Measurements from ENCODE around the gene SLC22A14. TPM values are rescaled to one million over a fixed set of nuclear protein-coding genes. Genes with fewer than 3 reads are reported as not detected.

SLC22A14 gene
- total and polyA plus RNA-seq, 9 of the 15 experiments (the other 6 are each of a cell fraction or from before 2014, with no cell fraction given): 0.03 to 0.07 TPM; not detected in 7

DNA sequence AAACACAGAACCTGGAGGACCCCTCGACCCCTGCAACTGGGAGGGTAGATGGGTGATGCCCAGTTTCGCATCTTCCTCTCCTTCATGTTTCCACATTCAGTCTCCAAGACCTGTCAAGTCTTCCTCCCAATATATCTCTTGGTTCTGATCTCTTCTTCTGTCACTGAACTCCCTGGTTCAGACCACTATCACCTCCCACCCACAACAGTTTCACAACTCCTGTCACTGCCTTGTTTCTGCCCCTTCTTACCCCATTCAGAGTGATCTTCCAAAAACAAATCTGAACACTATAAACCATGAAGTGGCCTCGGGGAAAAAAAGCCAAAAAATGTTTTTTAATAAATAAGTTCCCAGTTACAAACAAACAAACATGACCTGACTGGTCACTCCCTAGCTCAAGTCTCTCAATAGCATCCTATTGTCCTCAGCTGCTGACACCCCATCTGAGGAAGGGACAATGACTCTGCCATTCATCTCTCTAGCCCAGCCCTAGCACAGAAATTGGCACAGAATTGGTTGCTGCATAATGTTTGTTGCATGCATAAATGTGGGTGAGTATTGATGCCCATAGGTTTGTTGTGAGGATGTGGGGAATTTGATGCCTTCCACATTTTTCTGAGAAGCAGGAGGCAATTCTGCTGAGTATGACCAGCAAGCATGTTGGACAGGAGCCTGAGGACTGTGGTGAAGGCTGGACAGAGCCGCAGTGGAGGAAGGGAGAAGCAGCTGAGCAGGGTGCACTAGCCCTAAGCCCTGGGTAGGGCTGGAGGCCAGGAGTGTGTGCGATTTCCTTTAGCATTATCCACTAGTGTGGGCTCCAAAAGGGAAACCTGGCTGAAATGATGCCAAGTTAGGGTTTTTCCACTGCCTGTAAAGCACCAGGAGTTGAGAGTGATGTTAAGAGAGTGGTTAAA lies 52.3 kb downstream of the SLC22A14 start (continued):
- TF ChIP-seq ARID3A (IDR thresholded peaks at IDR 0.05; ENCODE audit: borderline replicate concordance, low read depth, low read length): no peak
- no peak for TF ChIP-seq NFIX (CRISPR knock-in tag; IDR thresholded peaks at IDR 0.05; ENCODE audit: low read depth)
- no peak for TF ChIP-seq ETS1 (conservative IDR thresholded peaks at IDR 0.05; ENCODE audit: control insufficient read depth, low read depth, low read length)
- TF ChIP-seq HLTF (IDR thresholded peaks at IDR 0.05): no peak
- no peak for TF ChIP-seq TEAD2 (tag; IDR thresholded peaks at IDR 0.05)
- no peak for TF ChIP-seq TAL1 (IDR thresholded peaks at IDR 0.05)
- TF ChIP-seq ZMIZ1 (IDR thresholded peaks at IDR 0.05; ENCODE audit: low read depth in 2 of 2, low read length in 2 of 2): no peak
- TF ChIP-seq VEZF1 (CRISPR knock-in tag; IDR thresholded peaks at IDR 0.05): no peak
- no peak for TF ChIP-seq PRPF4 (IDR thresholded peaks at IDR 0.05; ENCODE audit: insufficient read depth, low read depth, low read length, poor library complexity, severe bottlenecking)
- no peak for TF ChIP-seq ZNF263 (CRISPR knock-in tag; IDR thresholded peaks at IDR 0.05; ENCODE audit: borderline replicate concordance)
- TF ChIP-seq CHCHD3 (CRISPR knock-in tag; IDR thresholded peaks at IDR 0.05): no peak

Data from K562 (cell line).